PC-3 (cell line): ENCODE data around the gene RFX4. TPM values are rescaled to one million over a fixed set of nuclear protein-coding genes. Genes with fewer than 3 reads are reported as not detected.

Source experiments
- ATAC-seq: fragments of 200-7000 bp; cut with Tn5 transposase; 2 replicates; pipeline ENCODE4 v1.9.1; 2020; ENCODE audit warnings: mild to moderate bottlenecking, moderate library complexity
- BruUV-seq: library from RNA; stranded (reverse); fragments of 400-500 nt; replicated peaks from 2 replicates; lab custom pipeline; 2021; lab: Mats Ljungman, UMichigan
- CTCF ChIA-PET: fragments of 300-600 bp; sonication (Branson Sonifier 250); formaldehyde crosslinking; loops from one replicate; lab custom pipeline; 2022; ENCODE audit warnings: antibody characterized with exemption; lab: Charles Lee
- POLR2A ChIA-PET: fragments of 300-600 bp; sonication (Branson Sonifier 250); formaldehyde crosslinking; loops from one replicate; lab custom pipeline; 2022; ENCODE audit warnings: antibody characterized with exemption; ENCODE audit not compliant: unreplicated experiment; lab: Charles Lee
- DNase-seq: peaks from one replicate; pipeline ENCODE4 v3.0.0-alpha.2; 2015
- H2AFZ ChIP-seq: fragments of 300-600 bp; sonication (generic); 2 replicates; pipeline ENCODE4 v1.6.0; 2016; ENCODE audit warnings: antibody characterized with exemption, low read length
- H3F3A ChIP-seq: fragments of 300-600 bp; sonication (generic); one replicate; pipeline ENCODE4 v1.6.0; 2017; ENCODE audit warnings: antibody characterized with exemption, low read length, control low read depth, mild to moderate bottlenecking; ENCODE audit not compliant: unreplicated experiment
- H3K27ac ChIP-seq: fragments of 300-600 bp; sonication (generic); 2 replicates; pipeline ENCODE4 v1.5.1; 2016; ENCODE audit warnings: mild to moderate bottlenecking, low read length
- H3K27me3 ChIP-seq: fragments of 300-600 bp; sonication (generic); 2 replicates; pipeline ENCODE4 v1.6.1; 2016; ENCODE audit warnings: low read length, mixed read lengths
- H3K36me3 ChIP-seq: fragments of 300-600 bp; sonication (generic); 2 replicates; pipeline ENCODE4 v1.6.1; 2016; ENCODE audit warnings: low read depth, mixed run types, low read length, mixed read lengths
- H3K4me1 ChIP-seq: fragments of 300-600 bp; sonication (generic); 2 replicates; pipeline ENCODE4 v1.5.1; 2016; ENCODE audit warnings: low read length; ENCODE audit not compliant: insufficient read depth
- H3K4me2 ChIP-seq: fragments of 300-600 bp; sonication (generic); 2 replicates; pipeline ENCODE4 v1.6.0; 2016; ENCODE audit warnings: low read length
- H3K4me3 ChIP-seq: fragments of 300-600 bp; sonication (generic); 2 replicates; pipeline ENCODE4 v1.5.1; 2016; ENCODE audit warnings: mild to moderate bottlenecking, low read length, mixed read lengths
- H3K79me2 ChIP-seq: fragments of 300-600 bp; sonication (generic); 2 replicates; pipeline ENCODE4 v1.6.1; 2017; ENCODE audit warnings: low read length, mixed read lengths
- H3K9ac ChIP-seq: fragments of 300-600 bp; sonication (generic); 2 replicates; pipeline ENCODE4 v1.6.0; 2016; ENCODE audit warnings: mild to moderate bottlenecking, low read length
- H3K9me2 ChIP-seq: fragments of 300-600 bp; sonication (generic); replicated peaks from 2 replicates; pipeline ENCODE4 v1.6.1; 2016; ENCODE audit warnings: mixed run types, low read length, mixed read lengths
- H3K9me3 ChIP-seq: fragments of 300-600 bp; sonication (generic); 2 replicates; pipeline ENCODE4 v1.6.1; 2016; ENCODE audit warnings: low read length, mixed read lengths
- H4K20me1 ChIP-seq: fragments of 300-600 bp; sonication (generic); 2 replicates; pipeline ENCODE4 v1.6.1; 2016; ENCODE audit warnings: low read length, mixed read lengths
- EZH2 ChIP-seq: fragments of 300-600 bp; sonication (generic); IDR thresholded peaks from one replicate; pipeline ENCODE4 v1.6.1; 2017; ENCODE audit warnings: antibody characterized with exemption, mild to moderate bottlenecking, low read length; ENCODE audit not compliant: unreplicated experiment
- EZH2phosphoT487 ChIP-seq: fragments of 300-600 bp; sonication (generic); IDR thresholded peaks from 2 replicates; pipeline ENCODE4 v1.6.1; 2018; ENCODE audit warnings: mild to moderate bottlenecking, antibody characterized with exemption, low read length, borderline replicate concordance
- intact Hi-C: fragments of 100-400 bp; cut with micrococcal nuclease; formaldehyde crosslinking; loops from 2 replicates; pipeline ENCODE4 v1.9.0; 2023
- total RNA-seq: library from RNA; depleted of rRNA; stranded (reverse); fragments of >200 nt; gene quantifications from 2 replicates; pipeline ENCODE4 v1.2.3, GENCODE V29; 2014
- TF ChIP-seq, protein P1 (sequence below): fragments of 300-600 bp; sonication (generic); conservative IDR thresholded peaks from 2 replicates; pipeline ENCODE4 v1.5.1; 2017; ENCODE audit warnings: antibody characterized with exemption, low read depth, mild to moderate bottlenecking, low read length

RFX4 gene
- total RNA-seq, 1 experiment from 2014 or later = not detected

DNA sequence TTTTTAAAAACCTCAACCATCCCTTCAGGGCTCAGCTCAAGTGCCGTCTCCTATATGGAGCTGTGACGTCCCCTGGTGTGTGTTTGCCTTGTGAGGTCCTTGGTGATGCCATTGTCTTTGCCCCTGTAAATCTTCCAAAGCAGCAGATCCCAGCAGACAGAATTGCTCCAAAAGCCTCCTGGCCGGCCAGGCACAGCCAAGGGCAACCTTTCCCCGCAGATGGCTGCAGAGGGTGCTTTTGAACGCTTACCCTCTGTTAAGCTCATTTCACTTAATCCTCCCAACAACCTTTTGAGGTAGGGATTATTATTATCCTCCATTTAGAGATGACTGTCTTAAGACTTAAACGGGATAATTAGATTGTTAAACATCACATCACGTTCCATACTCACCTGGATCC lies 51.4 kb downstream of the RFX4 start:
- Histone ChIP-seq H3K4me3 (no peak overlapping the region), H3K9me3 (no peaks in the 10 kb centered on the region), H3K27me3 (peaks cover 25% of the 10 kb centered on the region), H3K4me2 (no peak overlapping the region), H3K9ac (no peak overlapping the region), H3K36me3 (no peaks in the 10 kb centered on the region), H4K20me1 (no peaks in the 10 kb centered on the region), H3F3A (no peaks in the 10 kb centered on the region), H3K4me1 (peaks cover 23% of the 10 kb centered on the region), H3K79me2 (no peaks in the 10 kb centered on the region), H3K9me2 (no peaks in the 10 kb centered on the region), H2AFZ (no peak overlapping the region), H3K27ac (no peak overlapping the region)
- ATAC-seq = no peak
- intact Hi-C loops = no loop called here
- BruUV-seq = no TSS peak
- TF ChIP-seq EZH2 = no peak
- no peak for TF ChIP-seq EZH2phosphoT487
- TF ChIP-seq, protein P1, sequence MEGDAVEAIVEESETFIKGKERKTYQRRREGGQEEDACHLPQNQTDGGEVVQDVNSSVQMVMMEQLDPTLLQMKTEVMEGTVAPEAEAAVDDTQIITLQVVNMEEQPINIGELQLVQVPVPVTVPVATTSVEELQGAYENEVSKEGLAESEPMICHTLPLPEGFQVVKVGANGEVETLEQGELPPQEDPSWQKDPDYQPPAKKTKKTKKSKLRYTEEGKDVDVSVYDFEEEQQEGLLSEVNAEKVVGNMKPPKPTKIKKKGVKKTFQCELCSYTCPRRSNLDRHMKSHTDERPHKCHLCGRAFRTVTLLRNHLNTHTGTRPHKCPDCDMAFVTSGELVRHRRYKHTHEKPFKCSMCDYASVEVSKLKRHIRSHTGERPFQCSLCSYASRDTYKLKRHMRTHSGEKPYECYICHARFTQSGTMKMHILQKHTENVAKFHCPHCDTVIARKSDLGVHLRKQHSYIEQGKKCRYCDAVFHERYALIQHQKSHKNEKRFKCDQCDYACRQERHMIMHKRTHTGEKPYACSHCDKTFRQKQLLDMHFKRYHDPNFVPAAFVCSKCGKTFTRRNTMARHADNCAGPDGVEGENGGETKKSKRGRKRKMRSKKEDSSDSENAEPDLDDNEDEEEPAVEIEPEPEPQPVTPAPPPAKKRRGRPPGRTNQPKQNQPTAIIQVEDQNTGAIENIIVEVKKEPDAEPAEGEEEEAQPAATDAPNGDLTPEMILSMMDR = no peak
- ChIA-PET POLR2A (no interaction called here), CTCF (no interaction called here)
- no peak for DNase-seq

DNA sequence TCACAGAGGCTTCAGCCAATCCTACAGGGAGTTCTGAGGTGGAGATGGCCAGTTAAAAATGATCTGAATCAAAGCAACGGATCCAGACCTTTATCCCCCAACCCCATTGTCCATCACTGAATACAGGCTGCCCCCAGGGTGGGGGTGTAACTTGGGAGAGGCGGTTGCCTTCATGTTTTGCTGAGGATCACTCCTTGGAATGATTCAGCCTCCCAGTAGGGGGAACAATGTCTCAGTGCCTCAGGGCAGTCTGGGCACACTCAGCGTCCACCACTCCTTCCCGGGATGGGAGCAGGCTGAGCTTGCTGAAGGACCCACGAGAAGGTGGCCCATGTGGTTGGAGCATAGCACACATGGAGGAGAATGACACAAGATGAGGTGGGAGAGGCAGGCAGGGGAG lies 60.2 kb downstream of the RFX4 start:
- H2AFZ ChIP-seq = no peak overlapping the region
- CTCF ChIA-PET = no interaction called here
- no peak overlapping the region for H3K27ac ChIP-seq
- H3K9ac ChIP-seq = no peak overlapping the region
- no peaks in the 10 kb centered on the region for H3K9me3 ChIP-seq
- H3F3A ChIP-seq = no peaks in the 10 kb centered on the region
- H3K4me2 ChIP-seq = no peak overlapping the region
- BruUV-seq = no TSS peak
- no peak overlapping the region for H3K4me3 ChIP-seq
- intact Hi-C loops = no loop called here
- no peaks in the 10 kb centered on the region for H3K79me2 ChIP-seq
- POLR2A ChIA-PET = interaction anchor here (0.6 kb wide), 1 partner anchor 1875 kb away, joined by 4 read pairs; no protein-coding TSS in a partner anchor
- no peak for TF ChIP-seq EZH2phosphoT487
- TF ChIP-seq EZH2 = no peak
- TF ChIP-seq, protein P1 = no peak
- peak; percentile 30 for DNase-seq
- 0 out of 2 replicates have a peak, but pooled peaks cover 5% of the 10 kb centered on the region for H3K27me3 ChIP-seq
- no peaks in the 10 kb centered on the region for H4K20me1 ChIP-seq
- ATAC-seq = 0 out of 2 replicates have a peak, but pooled peaks have one; percentile 14
- no peaks in the 10 kb centered on the region for H3K36me3 ChIP-seq
- no peaks in the 10 kb centered on the region for H3K9me2 ChIP-seq
- peaks cover 6% of the 10 kb centered on the region; the same call in 1 of the 2 replicates for H3K4me1 ChIP-seq

DNA sequence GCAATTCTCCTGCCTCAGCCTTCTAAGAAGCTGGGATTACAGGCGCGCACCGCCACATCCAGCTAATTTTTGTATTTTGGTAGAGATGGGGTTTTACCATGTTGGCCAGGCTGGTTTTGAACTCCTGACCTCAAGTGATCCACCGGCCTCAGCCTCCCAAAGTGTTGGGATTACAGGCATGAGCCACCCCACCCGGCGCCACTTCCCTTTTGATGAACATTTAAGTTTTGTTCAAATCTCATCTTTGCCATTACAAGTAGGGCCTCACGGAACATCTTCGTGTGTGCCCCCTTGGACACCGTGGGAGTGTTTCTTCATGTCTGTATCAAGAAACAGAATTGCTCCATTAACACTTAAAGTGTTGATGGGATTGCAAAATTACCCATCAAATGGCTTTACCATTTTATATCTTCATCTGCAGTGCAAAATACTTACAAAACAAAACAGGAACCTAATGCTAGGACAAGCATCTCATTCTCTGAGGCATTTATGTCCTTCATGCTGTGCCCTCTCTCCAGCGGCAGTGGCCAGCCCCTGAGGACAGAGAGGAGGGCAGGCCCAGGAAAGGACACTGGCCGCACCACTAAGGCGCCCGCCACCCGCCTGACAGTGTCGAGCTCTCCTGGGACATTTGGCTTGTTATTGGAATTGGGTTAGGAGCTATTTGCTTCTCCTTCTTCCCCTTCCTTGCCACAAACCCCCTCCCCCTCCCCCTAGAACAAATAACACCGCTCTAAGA lies 61.7 kb downstream of the RFX4 start:
- Histone ChIP-seq H3K4me2 (peak overlapping the region; percentile 63), H3K27me3 (0 out of 2 replicates have a peak, but pooled peaks cover 5% of the 10 kb centered on the region), H3K27ac (no peak overlapping the region), H4K20me1 (no peaks in the 10 kb centered on the region), H3K9me3 (no peaks in the 10 kb centered on the region), H3K79me2 (no peaks in the 10 kb centered on the region), H3K36me3 (no peaks in the 10 kb centered on the region), H3K4me1 (peaks cover 6% of the 10 kb centered on the region; the same call in 1 of the 2 replicates), H3K4me3 (peak overlapping the region; percentile 29), H3K9ac (no peak overlapping the region), H3F3A (no peaks in the 10 kb centered on the region), H3K9me2 (no peaks in the 10 kb centered on the region), H2AFZ (peak overlapping the region; percentile 52)
- BruUV-seq = no TSS peak
- DNase-seq (no peak), ATAC-seq (no peak)
- TF ChIP-seq EZH2 = no peak
- TF ChIP-seq, protein P1 = no peak
- TF ChIP-seq EZH2phosphoT487 = no peak
- ChIA-PET POLR2A (no interaction called here), CTCF (no interaction called here)
- intact Hi-C loops = no loop called here
